ENCODE measurements around the gene HMCN2. TPM values are rescaled to one million over a fixed set of nuclear protein-coding genes. Genes with fewer than 3 reads are reported as not detected.

HMCN2 gene
- total and polyA plus RNA-seq, 4 donors: 0.24 to 1.8 (median 0.29) TPM

- Histone ChIP-seq H3K4me1 (ENCODE audit: control insufficient read depth in 4 of 4, insufficient read depth in 4 of 4, low read length in 3 of 4) (peaks cover 0 to 3% (median 0%) of the 10 kb centered on the region in 4 donors), H3K27ac (ENCODE audit: low read depth in 1 of 2, low read length in 2 of 2) (no peak overlapping the region)
Observed at GRCh38 chr9:130290291-130291181, 25.0 kb downstream of the HMCN2 start.

More at GRCh38 chr9:130290291-130291181, 25.0 kb downstream of the HMCN2 start:
- no peaks in the 10 kb centered on the region for H3K36me3 ChIP-seq (ENCODE audit: control insufficient read depth in 4 of 4, insufficient read depth in 3 of 4, low read depth in 1 of 4, low read length in 3 of 4)
- no peaks in the 10 kb centered on the region for H3K27me3 ChIP-seq (ENCODE audit: control insufficient read depth in 4 of 4, insufficient read depth in 4 of 4, low read length in 3 of 4)
- no peaks in the 10 kb centered on the region for H3K9me3 ChIP-seq (ENCODE audit: control insufficient read depth in 4 of 4, low read length in 3 of 4)
- 81% methylated on average over 13 of the region's 13 CpGs for WGBS
- TF ChIP-seq NR2F2 (IDR thresholded peaks at IDR 0.05) (no peak), ATF3 (IDR thresholded peaks at IDR 0.05) (no peak), HNF4G (IDR thresholded peaks at IDR 0.05) (no peak), CTCF (IDR thresholded peaks at IDR 0.05; ENCODE audit: low read depth, low read length, missing input control) (no peak), GABPA (IDR thresholded peaks at IDR 0.05 in 1 of 2, conservative IDR thresholded peaks at IDR 0.05 in 1 of 2) (no peak), MAX (IDR thresholded peaks at IDR 0.05) (no peak), EGR1 (IDR thresholded peaks at IDR 0.05; ENCODE audit: low read depth in 2 of 2) (no peak), FOXA2 (IDR thresholded peaks at IDR 0.05) (no peak), JUND (IDR thresholded peaks at IDR 0.05) (no peak), ZBTB33 (IDR thresholded peaks at IDR 0.05) (no peak), YY1 (IDR thresholded peaks at IDR 0.05) (no peak), TAF1 (conservative IDR thresholded peaks at IDR 0.05) (no peak), RXRA (IDR thresholded peaks at IDR 0.05) (no peak), RAD21 (IDR thresholded peaks at IDR 0.05) (no peak), REST (IDR thresholded peaks at IDR 0.05) (no peak), FOXA1 (IDR thresholded peaks at IDR 0.05) (no peak), HNF4A (conservative IDR thresholded peaks at IDR 0.05) (no peak), SP1 (IDR thresholded peaks at IDR 0.05) (no peak)
- H3K4me3 ChIP-seq (ENCODE audit: low read depth in 1 of 3, low read length in 3 of 3): no peak overlapping the region
- DNase-seq (ENCODE audit: low spot score): no peak
- H3K9ac ChIP-seq (ENCODE audit: low read depth in 1 of 2, low read length in 2 of 2): no peak overlapping the region

Data from liver (tissue), 9 donors.